ENCODE results near the gene S100A7A. TPM values are rescaled to one million over a fixed set of nuclear protein-coding genes. Genes with fewer than 3 reads are reported as not detected.
A peak's percentile ranks its signal among the peaks of the same experiment; 100 is the strongest.

Gene S100A7A
- total and polyA plus RNA-seq, 4 donors = not detected

DNA sequence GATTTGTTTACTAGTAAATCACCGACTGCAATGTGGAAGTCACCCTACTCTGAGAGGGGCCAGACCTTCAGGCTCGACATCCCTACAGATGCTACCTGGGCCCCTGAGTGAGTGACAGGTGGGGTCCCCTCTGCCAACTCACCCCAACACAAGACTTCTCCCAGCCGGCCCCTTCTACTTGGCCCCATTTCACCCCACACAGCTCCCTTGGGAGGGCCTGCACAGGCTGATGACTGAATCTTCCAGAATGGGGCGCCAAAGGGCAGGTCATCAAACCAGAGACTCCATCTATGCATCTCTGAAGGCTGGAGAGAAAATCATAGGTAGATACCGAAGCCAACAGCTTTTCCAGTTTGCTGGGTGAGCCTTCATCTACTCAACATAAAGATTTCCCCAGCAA, 16.1 kb upstream of the S100A7A start:
- WGBS = 65% methylated on average over 5 of the region's 5 CpGs
- H3K9me3 ChIP-seq (ENCODE audit: control insufficient read depth in 4 of 4, low read length in 3 of 4) = no peaks in the 10 kb centered on the region
- H3K36me3 ChIP-seq (ENCODE audit: control insufficient read depth in 4 of 4, insufficient read depth in 3 of 4, low read depth in 1 of 4, low read length in 3 of 4) = no peaks in the 10 kb centered on the region
- TF ChIP-seq MAX (IDR thresholded peaks at IDR 0.05) (no peak), SP1 (IDR thresholded peaks at IDR 0.05) (no peak), ATF3 (IDR thresholded peaks at IDR 0.05) (no peak), RAD21 (IDR thresholded peaks at IDR 0.05) (no peak), HNF4A (conservative IDR thresholded peaks at IDR 0.05) (no peak), NR2F2 (IDR thresholded peaks at IDR 0.05) (no peak), TAF1 (conservative IDR thresholded peaks at IDR 0.05) (no peak), RXRA (IDR thresholded peaks at IDR 0.05) (no peak), JUND (IDR thresholded peaks at IDR 0.05) (no peak)
- TF ChIP-seq, protein P1, sequence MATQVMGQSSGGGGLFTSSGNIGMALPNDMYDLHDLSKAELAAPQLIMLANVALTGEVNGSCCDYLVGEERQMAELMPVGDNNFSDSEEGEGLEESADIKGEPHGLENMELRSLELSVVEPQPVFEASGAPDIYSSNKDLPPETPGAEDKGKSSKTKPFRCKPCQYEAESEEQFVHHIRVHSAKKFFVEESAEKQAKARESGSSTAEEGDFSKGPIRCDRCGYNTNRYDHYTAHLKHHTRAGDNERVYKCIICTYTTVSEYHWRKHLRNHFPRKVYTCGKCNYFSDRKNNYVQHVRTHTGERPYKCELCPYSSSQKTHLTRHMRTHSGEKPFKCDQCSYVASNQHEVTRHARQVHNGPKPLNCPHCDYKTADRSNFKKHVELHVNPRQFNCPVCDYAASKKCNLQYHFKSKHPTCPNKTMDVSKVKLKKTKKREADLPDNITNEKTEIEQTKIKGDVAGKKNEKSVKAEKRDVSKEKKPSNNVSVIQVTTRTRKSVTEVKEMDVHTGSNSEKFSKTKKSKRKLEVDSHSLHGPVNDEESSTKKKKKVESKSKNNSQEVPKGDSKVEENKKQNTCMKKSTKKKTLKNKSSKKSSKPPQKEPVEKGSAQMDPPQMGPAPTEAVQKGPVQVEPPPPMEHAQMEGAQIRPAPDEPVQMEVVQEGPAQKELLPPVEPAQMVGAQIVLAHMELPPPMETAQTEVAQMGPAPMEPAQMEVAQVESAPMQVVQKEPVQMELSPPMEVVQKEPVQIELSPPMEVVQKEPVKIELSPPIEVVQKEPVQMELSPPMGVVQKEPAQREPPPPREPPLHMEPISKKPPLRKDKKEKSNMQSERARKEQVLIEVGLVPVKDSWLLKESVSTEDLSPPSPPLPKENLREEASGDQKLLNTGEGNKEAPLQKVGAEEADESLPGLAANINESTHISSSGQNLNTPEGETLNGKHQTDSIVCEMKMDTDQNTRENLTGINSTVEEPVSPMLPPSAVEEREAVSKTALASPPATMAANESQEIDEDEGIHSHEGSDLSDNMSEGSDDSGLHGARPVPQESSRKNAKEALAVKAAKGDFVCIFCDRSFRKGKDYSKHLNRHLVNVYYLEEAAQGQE (IDR thresholded peaks at IDR 0.05) = no peak
- TF ChIP-seq, protein P2, sequence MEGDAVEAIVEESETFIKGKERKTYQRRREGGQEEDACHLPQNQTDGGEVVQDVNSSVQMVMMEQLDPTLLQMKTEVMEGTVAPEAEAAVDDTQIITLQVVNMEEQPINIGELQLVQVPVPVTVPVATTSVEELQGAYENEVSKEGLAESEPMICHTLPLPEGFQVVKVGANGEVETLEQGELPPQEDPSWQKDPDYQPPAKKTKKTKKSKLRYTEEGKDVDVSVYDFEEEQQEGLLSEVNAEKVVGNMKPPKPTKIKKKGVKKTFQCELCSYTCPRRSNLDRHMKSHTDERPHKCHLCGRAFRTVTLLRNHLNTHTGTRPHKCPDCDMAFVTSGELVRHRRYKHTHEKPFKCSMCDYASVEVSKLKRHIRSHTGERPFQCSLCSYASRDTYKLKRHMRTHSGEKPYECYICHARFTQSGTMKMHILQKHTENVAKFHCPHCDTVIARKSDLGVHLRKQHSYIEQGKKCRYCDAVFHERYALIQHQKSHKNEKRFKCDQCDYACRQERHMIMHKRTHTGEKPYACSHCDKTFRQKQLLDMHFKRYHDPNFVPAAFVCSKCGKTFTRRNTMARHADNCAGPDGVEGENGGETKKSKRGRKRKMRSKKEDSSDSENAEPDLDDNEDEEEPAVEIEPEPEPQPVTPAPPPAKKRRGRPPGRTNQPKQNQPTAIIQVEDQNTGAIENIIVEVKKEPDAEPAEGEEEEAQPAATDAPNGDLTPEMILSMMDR (IDR thresholded peaks at IDR 0.05; ENCODE audit: low read depth, low read length, missing input control) = no peak
- no peaks in the 10 kb centered on the region for H3K27me3 ChIP-seq (ENCODE audit: control insufficient read depth in 4 of 4, insufficient read depth in 4 of 4, low read length in 3 of 4)
- H3K4me3 ChIP-seq (ENCODE audit: low read depth in 1 of 3, low read length in 3 of 3) = no peak overlapping the region
- peak; percentile 30 for DNase-seq (ENCODE audit: low spot score)
- H3K4me1 ChIP-seq (ENCODE audit: control insufficient read depth in 4 of 4, insufficient read depth in 4 of 4, low read length in 3 of 4) = no peaks in the 10 kb centered on the region
- no peak overlapping the region for H3K27ac ChIP-seq (ENCODE audit: low read depth in 1 of 2, low read length in 2 of 2)
- no peak overlapping the region for H3K9ac ChIP-seq (ENCODE audit: low read depth in 1 of 2, low read length in 2 of 2)

- Histone ChIP-seq H3K36me3 (ENCODE audit: control insufficient read depth in 4 of 4, insufficient read depth in 3 of 4, low read depth in 1 of 4, low read length in 3 of 4) (no peaks in the 10 kb centered on the region), H3K27ac (ENCODE audit: low read depth in 1 of 2, low read length in 2 of 2) (no peak overlapping the region), H3K9ac (ENCODE audit: low read depth in 1 of 2, low read length in 2 of 2) (no peak overlapping the region), H3K4me3 (ENCODE audit: low read depth in 1 of 3, low read length in 3 of 3) (no peak overlapping the region), H3K4me1 (ENCODE audit: control insufficient read depth in 4 of 4, insufficient read depth in 4 of 4, low read length in 3 of 4) (no peaks in the 10 kb centered on the region), H3K9me3 (ENCODE audit: control insufficient read depth in 4 of 4, low read length in 3 of 4) (no peaks in the 10 kb centered on the region), H3K27me3 (ENCODE audit: control insufficient read depth in 4 of 4, insufficient read depth in 4 of 4, low read length in 3 of 4) (no peaks in the 10 kb centered on the region)
- no peak for TF ChIP-seq YY1 (IDR thresholded peaks at IDR 0.05)
- TF ChIP-seq JUND (IDR thresholded peaks at IDR 0.05) = no peak
- TF ChIP-seq, protein P2 (IDR thresholded peaks at IDR 0.05; ENCODE audit: low read depth, low read length, missing input control) = no peak
- no peak for TF ChIP-seq EGR1 (IDR thresholded peaks at IDR 0.05; ENCODE audit: low read depth in 2 of 2)
- no peak for TF ChIP-seq FOXA1 (IDR thresholded peaks at IDR 0.05)
- no peak for TF ChIP-seq MAX (IDR thresholded peaks at IDR 0.05)
- TF ChIP-seq TAF1 (conservative IDR thresholded peaks at IDR 0.05) = no peak
- TF ChIP-seq ATF3 (IDR thresholded peaks at IDR 0.05) = no peak
- TF ChIP-seq HNF4A (conservative IDR thresholded peaks at IDR 0.05) = no peak
- TF ChIP-seq, protein P3, sequence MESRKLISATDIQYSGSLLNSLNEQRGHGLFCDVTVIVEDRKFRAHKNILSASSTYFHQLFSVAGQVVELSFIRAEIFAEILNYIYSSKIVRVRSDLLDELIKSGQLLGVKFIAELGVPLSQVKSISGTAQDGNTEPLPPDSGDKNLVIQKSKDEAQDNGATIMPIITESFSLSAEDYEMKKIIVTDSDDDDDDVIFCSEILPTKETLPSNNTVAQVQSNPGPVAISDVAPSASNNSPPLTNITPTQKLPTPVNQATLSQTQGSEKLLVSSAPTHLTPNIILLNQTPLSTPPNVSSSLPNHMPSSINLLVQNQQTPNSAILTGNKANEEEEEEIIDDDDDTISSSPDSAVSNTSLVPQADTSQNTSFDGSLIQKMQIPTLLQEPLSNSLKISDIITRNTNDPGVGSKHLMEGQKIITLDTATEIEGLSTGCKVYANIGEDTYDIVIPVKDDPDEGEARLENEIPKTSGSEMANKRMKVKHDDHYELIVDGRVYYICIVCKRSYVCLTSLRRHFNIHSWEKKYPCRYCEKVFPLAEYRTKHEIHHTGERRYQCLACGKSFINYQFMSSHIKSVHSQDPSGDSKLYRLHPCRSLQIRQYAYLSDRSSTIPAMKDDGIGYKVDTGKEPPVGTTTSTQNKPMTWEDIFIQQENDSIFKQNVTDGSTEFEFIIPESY (IDR thresholded peaks at IDR 0.05) = no peak
- WGBS = 81% methylated on average over 9 of the region's 9 CpGs
- DNase-seq (ENCODE audit: low spot score) = no peak
Measured at GRCh38 chr1:153401461-153401860, 14.9 kb upstream of the S100A7A start.
